HEK293 (cell line): ENCODE results near the gene ZFP36.
A peak's percentile ranks its signal among the peaks of the same experiment; 100 is the strongest.

Experiments
- CTCF ChIA-PET: fragments of 350-600 bp; formaldehyde crosslinking; extraction: SDS; loops from one replicate; lab custom pipeline; 2021; ENCODE audit warnings: antibody characterized with exemption; lab: Yijun Ruan, JAX
- POLR2A ChIA-PET: fragments of 300-600 bp; formaldehyde crosslinking; extraction: SDS; loops from one replicate; lab custom pipeline; 2020; ENCODE audit warnings: antibody characterized with exemption, inconsistent platforms; lab: Yijun Ruan, JAX
- H3K27ac ChIP-seq: fragments of 200-500 bp; sonication (Bioruptor generic); 2 replicates; pipeline ENCODE4 v1.5.1; 2014; ENCODE audit warnings: low read depth, low read length, control low read depth, inconsistent platforms; ENCODE audit errors: extremely low read depth
- H3K36me3 ChIP-seq, 2 experiments: fragments of 200-500 bp in 1 of 2; sonication (Bioruptor generic) in 1 of 2; 1 replicate in 1 of 2; 2 replicates in 1 of 2; pipeline ENCODE4 v1.5.1; 2014 to 2017; ENCODE audit warnings: inconsistent platforms in 2 of 2, low read length in 2 of 2; ENCODE audit not compliant: control insufficient read depth in 2 of 2, insufficient read depth in 1 of 2
- H3K4me1 ChIP-seq: fragments of 200-500 bp; sonication (Bioruptor generic); 2 replicates; pipeline ENCODE4 v1.5.1; 2014; ENCODE audit warnings: mild to moderate bottlenecking, low read length, inconsistent platforms; ENCODE audit not compliant: control insufficient read depth, insufficient read depth
- H3K4me3 ChIP-seq: 2 replicates; pipeline ENCODE4 v1.5.1; 2011; ENCODE audit warnings: low read depth, mild to moderate bottlenecking, control low read depth, low read length, moderate library complexity
- H3K9me3 ChIP-seq: fragments of 200-500 bp; sonication (Bioruptor generic); 2 replicates; pipeline ENCODE4 v1.5.1; 2014; ENCODE audit warnings: low read depth, low read length, inconsistent platforms; ENCODE audit not compliant: control insufficient read depth, insufficient read depth
- HOXD13 ChIP-seq: sonication (generic); formaldehyde crosslinking; IDR thresholded peaks from 2 replicates; pipeline ENCODE4 v1.8.0; 2022; ENCODE audit warnings: missing genetic modification reagents, borderline replicate concordance
- REST ChIP-seq: fragments of 450-650 bp; formaldehyde crosslinking; IDR thresholded peaks from 2 replicates; pipeline ENCODE4 v1.5.1; 2016; ENCODE audit warnings: missing biosample characterization, missing genetic modification characterization
- ZNF132 ChIP-seq: fragments of 450-650 bp; formaldehyde crosslinking; IDR thresholded peaks from 2 replicates; pipeline ENCODE4 v1.5.1; 2017; ENCODE audit warnings: missing biosample characterization, missing genetic modification characterization, borderline replicate concordance
- ZNF140 ChIP-seq: fragments of 450-650 bp; formaldehyde crosslinking; IDR thresholded peaks from 2 replicates; pipeline ENCODE4 v1.5.1; 2016; ENCODE audit warnings: missing biosample characterization, missing genetic modification characterization
- ZNF148 ChIP-seq: fragments of 450-650 bp; formaldehyde crosslinking; IDR thresholded peaks from 2 replicates; pipeline ENCODE4 v1.5.0; 2017; ENCODE audit warnings: missing biosample characterization, missing genetic modification characterization, borderline replicate concordance
- ZNF155 ChIP-seq: fragments of 450-650 bp; formaldehyde crosslinking; IDR thresholded peaks from 2 replicates; pipeline ENCODE4 v1.5.1; 2016; ENCODE audit warnings: missing biosample characterization, missing genetic modification characterization
- ZNF19 ChIP-seq: fragments of 450-650 bp; formaldehyde crosslinking; IDR thresholded peaks from 2 replicates; pipeline ENCODE4; 2016; ENCODE audit warnings: missing biosample characterization, missing genetic modification characterization, low read depth
- ZNF2 ChIP-seq: fragments of 450-650 bp; formaldehyde crosslinking; IDR thresholded peaks from 2 replicates; pipeline ENCODE4 v1.5.1; 2016; ENCODE audit warnings: missing biosample characterization, missing genetic modification characterization
- ZNF274 ChIP-seq, 2 experiments: fragments of 200-500 bp in 1 of 2; fragments of 450-650 bp in 1 of 2; sonication (Bioruptor generic) in 1 of 2; formaldehyde crosslinking in 1 of 2; IDR thresholded peaks; 2 replicates each; pipeline versions ENCODE4 v1.5.1 to v1.6.1; 2014 to 2016; ENCODE audit warnings: borderline replicate concordance in 1 of 2, inconsistent platforms in 1 of 2, low read length in 1 of 2, missing biosample characterization in 1 of 2, missing genetic modification characterization in 1 of 2
- ZNF449 ChIP-seq: fragments of 450-650 bp; formaldehyde crosslinking; IDR thresholded peaks from 2 replicates; pipeline ENCODE4 v1.5.1; 2017; ENCODE audit warnings: missing biosample characterization, mild to moderate bottlenecking, missing genetic modification characterization, moderate library complexity
- ZNF488 ChIP-seq: fragments of 450-650 bp; formaldehyde crosslinking; IDR thresholded peaks from 2 replicates; pipeline ENCODE4 v1.5.1; 2016; ENCODE audit warnings: missing biosample characterization, missing genetic modification characterization
- ZNF501 ChIP-seq: fragments of 450-650 bp; formaldehyde crosslinking; IDR thresholded peaks from 2 replicates; pipeline ENCODE4 v1.5.1; 2016; ENCODE audit warnings: missing biosample characterization, missing genetic modification characterization
- ZNF558 ChIP-seq: fragments of 450-650 bp; formaldehyde crosslinking; IDR thresholded peaks from 2 replicates; pipeline ENCODE4 v1.5.1; 2016; ENCODE audit warnings: missing biosample characterization, missing genetic modification characterization
- ZNF560 ChIP-seq: fragments of 450-650 bp; formaldehyde crosslinking; IDR thresholded peaks from 2 replicates; pipeline ENCODE4 v1.5.1; 2017; ENCODE audit warnings: missing biosample characterization, missing genetic modification characterization, borderline replicate concordance
- ZNF645 ChIP-seq: fragments of 450-650 bp; formaldehyde crosslinking; IDR thresholded peaks from 2 replicates; pipeline ENCODE4; 2016; ENCODE audit warnings: missing biosample characterization, missing genetic modification characterization
- ZNF843 ChIP-seq: fragments of 450-650 bp; formaldehyde crosslinking; IDR thresholded peaks from 2 replicates; pipeline ENCODE4 v1.5.1; 2016; ENCODE audit warnings: missing biosample characterization, missing genetic modification characterization
- ZSCAN16 ChIP-seq: fragments of 450-650 bp; formaldehyde crosslinking; IDR thresholded peaks from 2 replicates; pipeline ENCODE4 v1.5.1; 2016; ENCODE audit warnings: missing biosample characterization, missing genetic modification characterization
- ZSCAN18 ChIP-seq: fragments of 450-650 bp; formaldehyde crosslinking; IDR thresholded peaks from 2 replicates; pipeline ENCODE4 v1.5.1; 2016; ENCODE audit warnings: missing biosample characterization, missing genetic modification characterization

ZFP36 gene

GRCh38 chr19:39389631-39390414, 16.8 kb upstream of the ZFP36 start:
- Histone ChIP-seq H3K9me3 (no peaks in the 10 kb centered on the region), H3K27ac (peak overlapping the region; percentile 97), H3K4me3 (peak overlapping the region; percentile 68), H3K4me1 (peaks cover 21% of the 10 kb centered on the region), H3K36me3 (peaks cover 62 to 70% of the 10 kb centered on the region in 2 experiments)
- CTCF ChIA-PET = interaction anchor here (0.6 to 2.5 kb wide), 4 partner anchors 12 to 57 kb away, joined by 3 to 10 read pairs (median 3); no protein-coding TSS in a partner anchor
- TF ChIP-seq REST (no peak), ZNF274 (IDR thresholded peaks at IDR 0.05; ENCODE audit: low read length) (no peak), ZNF274 (tag by site-specific recombination; IDR thresholded peaks at IDR 0.05; ENCODE audit: borderline replicate concordance) (no peak), ZNF560 (tag by site-specific recombination) (no peak), ZNF148 (tag by site-specific recombination) (no peak), ZNF19 (tag by site-specific recombination) (no peak), ZNF155 (no peak), ZSCAN18 (no peak), ZNF645 (no peak), ZNF449 (tag by site-specific recombination) (no peak), ZNF132 (tag by site-specific recombination) (no peak), ZNF140 (tag by site-specific recombination) (no peak), ZNF558 (tag by site-specific recombination) (no peak), ZNF2 (tag by site-specific recombination) (no peak), HOXD13 (no peak), ZNF488 (tag by site-specific recombination) (no peak), ZNF843 (tag by site-specific recombination) (no peak), ZNF501 (tag by site-specific recombination) (no peak), ZSCAN16 (tag by site-specific recombination) (no peak)
- POLR2A ChIA-PET = interaction anchor here (0.5 to 5.3 kb wide), 5 partner anchors 13 to 54 kb away, joined by 4 to 175 read pairs (median 6); partner anchors contain the start of genes RPS16 and ZFP36
